ENCODE results near the gene ENC1. TPM values are rescaled to one million over a fixed set of nuclear protein-coding genes. Genes with fewer than 3 reads are reported as not detected.

Gene ENC1
- total and polyA plus RNA-seq, 8 donors = 34.6 to 265 (median 169) TPM

DNA sequence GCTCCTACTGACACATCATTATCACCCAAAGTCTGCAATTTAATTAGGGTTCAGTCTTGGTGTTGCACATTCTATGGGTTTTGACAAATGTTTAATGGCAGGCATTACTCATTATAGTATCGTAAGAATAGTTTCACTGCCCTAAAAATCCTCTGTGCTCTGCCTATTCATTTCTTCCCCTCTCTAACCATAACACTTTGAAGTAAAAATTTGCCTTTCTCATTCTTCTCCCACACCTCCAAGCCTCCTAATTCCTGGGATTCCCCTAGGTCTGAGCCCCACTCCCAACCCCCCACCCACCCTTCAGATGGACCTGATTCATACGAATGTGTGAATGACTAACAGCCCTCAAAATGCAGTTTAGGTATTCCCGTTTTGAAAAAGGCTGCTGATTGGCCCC is 18.4 kb downstream of the ENC1 start:
- H3K27me3 ChIP-seq = no peaks in the 10 kb centered on the region
- no peaks in the 10 kb centered on the region for H3K4me1 ChIP-seq
- ATAC-seq (no peak), DNase-seq (no peak)
- no peaks in the 10 kb centered on the region for H3K9me3 ChIP-seq
- no peaks in the 10 kb centered on the region for H3K36me3 ChIP-seq
- no peak overlapping the region for H3K27ac ChIP-seq
- H3K4me3 ChIP-seq = no peak overlapping the region
- TF ChIP-seq CTCF (IDR thresholded peaks at IDR 0.05) = no peak
- intact Hi-C loops (cut with DNase I) = no loop called here

GRCh38 chr5:74621492-74621891 is 19.0 kb downstream of the ENC1 start:
- H3K27me3 ChIP-seq = no peaks in the 10 kb centered on the region
- DNase-seq = no peak
- H3K4me1 ChIP-seq = no peaks in the 10 kb centered on the region
- no peaks in the 10 kb centered on the region for H3K36me3 ChIP-seq
- H3K27ac ChIP-seq = no peak overlapping the region
- intact Hi-C loops (cut with DNase I) = no loop called here
- no peaks in the 10 kb centered on the region for H3K9me3 ChIP-seq
- H3K4me3 ChIP-seq = no peak overlapping the region
- no peak for ATAC-seq
- TF ChIP-seq CTCF (IDR thresholded peaks at IDR 0.05) = no peak

- no peak for TF ChIP-seq CTCF (IDR thresholded peaks at IDR 0.05)
- Histone ChIP-seq H3K4me1 (no peaks in the 10 kb centered on the region), H3K36me3 (no peaks in the 10 kb centered on the region), H3K27ac (no peak overlapping the region), H3K4me3 (no peak overlapping the region), H3K27me3 (no peaks in the 10 kb centered on the region), H3K9me3 (no peaks in the 10 kb centered on the region)
- no peak for DNase-seq
- ATAC-seq = no peak
- intact Hi-C loops (cut with DNase I) = no loop called here
Measured at GRCh38 chr5:74619308-74619707, 21.2 kb downstream of the ENC1 start.

DNA sequence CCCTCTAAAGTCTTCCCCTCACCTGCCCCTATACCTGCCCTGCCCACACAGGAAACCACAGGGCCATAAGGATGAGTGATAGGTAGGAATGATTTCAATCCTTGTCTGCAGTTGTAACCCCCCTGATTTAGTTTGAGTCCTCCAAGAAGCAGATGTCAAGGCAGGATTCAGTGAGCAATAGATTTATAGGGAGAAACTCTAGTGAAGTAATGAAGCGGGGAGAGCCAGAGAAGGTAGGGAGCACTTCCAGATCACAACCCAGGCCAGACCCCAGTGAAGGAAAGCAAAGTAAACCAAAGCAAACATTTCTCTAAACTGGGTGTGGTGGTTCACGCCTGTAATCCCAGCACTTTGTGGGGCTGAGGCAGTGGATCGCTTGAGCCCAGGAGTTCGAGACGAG is 22.4 kb downstream of the ENC1 start:
- H3K4me1 ChIP-seq = no peaks in the 10 kb centered on the region
- DNase-seq (no peak), ATAC-seq (no peak)
- TF ChIP-seq CTCF (IDR thresholded peaks at IDR 0.05) = no peak
- no peaks in the 10 kb centered on the region for H3K27me3 ChIP-seq
- H3K36me3 ChIP-seq = no peaks in the 10 kb centered on the region
- no peaks in the 10 kb centered on the region for H3K9me3 ChIP-seq
- H3K27ac ChIP-seq = no peak overlapping the region
- intact Hi-C loops (cut with DNase I) = no loop called here
- H3K4me3 ChIP-seq = no peak overlapping the region

- Histone ChIP-seq H3K36me3 (no peaks in the 10 kb centered on the region), H3K4me3 (no peak overlapping the region), H3K4me1 (no peaks in the 10 kb centered on the region), H3K9me3 (no peaks in the 10 kb centered on the region), H3K27me3 (no peaks in the 10 kb centered on the region), H3K27ac (no peak overlapping the region)
- intact Hi-C loops (cut with DNase I) = no loop called here
- no peak for TF ChIP-seq CTCF (IDR thresholded peaks at IDR 0.05)
- ATAC-seq (no peak), DNase-seq (no peak)
Measured at GRCh38 chr5:74617202-74617601, 23.3 kb downstream of the ENC1 start.

Data from left lung (tissue), 10 donors.